MV-4-11 (cell line): ENCODE data around the gene PSEN1.

ENCODE experiments used
- DNase-seq: peaks from one replicate; lab custom pipeline; 2025; lab: John Stamatoyannopoulos, UW

The PSEN1 gene

DNA sequence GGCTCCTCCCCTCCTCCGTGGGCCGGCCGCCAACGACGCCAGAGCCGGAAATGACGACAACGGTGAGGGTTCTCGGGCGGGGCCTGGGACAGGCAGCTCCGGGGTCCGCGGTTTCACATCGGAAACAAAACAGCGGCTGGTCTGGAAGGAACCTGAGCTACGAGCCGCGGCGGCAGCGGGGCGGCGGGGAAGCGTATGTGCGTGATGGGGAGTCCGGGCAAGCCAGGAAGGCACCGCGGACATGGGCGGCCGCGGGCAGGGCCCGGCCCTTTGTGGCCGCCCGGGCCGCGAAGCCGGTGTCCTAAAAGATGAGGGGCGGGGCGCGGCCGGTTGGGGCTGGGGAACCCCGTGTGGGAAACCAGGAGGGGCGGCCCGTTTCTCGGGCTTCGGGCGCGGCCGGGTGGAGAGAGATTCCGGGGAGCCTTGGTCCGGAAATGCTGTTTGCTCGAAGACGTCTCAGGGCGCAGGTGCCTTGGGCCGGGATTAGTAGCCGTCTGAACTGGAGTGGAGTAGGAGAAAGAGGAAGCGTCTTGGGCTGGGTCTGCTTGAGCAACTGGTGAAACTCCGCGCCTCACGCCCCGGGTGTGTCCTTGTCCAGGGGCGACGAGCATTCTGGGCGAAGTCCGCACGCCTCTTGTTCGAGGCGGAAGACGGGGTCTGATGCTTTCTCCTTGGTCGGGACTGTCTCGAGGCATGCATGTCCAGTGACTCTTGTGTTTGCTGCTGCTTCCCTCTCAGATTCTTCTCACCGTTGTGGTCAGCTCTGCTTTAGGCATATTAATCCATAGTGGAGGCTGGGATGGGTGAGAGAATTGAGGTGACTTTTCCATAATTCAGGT, at the start of gene PSEN1:
Gene PSEN1 (plus strand): TSS at position 121 of the 839 bp plus-strand sequence. CDS start 11,513 bp downstream, outside the sequence.
- DNase-seq: peak; percentile 92

DNA sequence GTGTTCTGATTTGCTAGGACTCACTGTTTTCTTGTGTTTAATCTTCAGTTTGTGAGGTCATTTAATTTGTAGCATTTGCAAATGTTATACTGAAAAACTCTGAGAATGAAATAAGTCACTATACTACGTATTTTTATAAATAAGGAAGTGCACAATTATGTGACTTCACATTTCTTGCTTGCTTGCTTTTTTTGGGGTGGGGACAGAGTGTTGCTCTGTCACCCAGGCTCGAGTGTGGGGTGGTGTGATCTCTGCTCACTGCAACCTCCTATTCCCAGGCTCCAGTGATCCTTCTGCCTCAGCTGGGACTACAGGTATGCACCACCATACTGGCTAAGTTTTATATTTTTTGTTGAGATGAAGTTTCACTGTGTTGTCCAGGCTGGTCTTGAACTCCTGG, 45.3 kb upstream of the PSEN1 start:
- DNase-seq: no peak

DNA sequence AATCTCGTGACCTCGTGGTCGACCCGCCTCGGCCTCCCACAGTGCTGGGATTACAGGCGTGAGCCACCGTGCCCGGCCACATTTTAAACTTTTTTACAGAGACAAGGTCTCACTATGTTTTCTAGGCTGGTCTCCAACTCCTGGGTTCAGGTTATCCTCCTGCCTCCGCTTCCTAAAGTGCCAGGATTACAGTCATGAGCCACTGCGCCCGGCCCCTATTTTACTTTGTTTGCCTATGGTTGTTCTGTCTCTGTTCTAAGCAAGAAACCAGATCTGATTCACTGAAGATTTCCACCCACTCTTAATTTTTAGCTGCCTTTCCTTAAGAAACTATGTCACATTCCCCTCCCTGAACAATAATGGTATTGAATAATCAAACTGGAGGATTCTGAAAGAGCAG, 38.9 kb upstream of the PSEN1 start:
- no peak for DNase-seq

DNA sequence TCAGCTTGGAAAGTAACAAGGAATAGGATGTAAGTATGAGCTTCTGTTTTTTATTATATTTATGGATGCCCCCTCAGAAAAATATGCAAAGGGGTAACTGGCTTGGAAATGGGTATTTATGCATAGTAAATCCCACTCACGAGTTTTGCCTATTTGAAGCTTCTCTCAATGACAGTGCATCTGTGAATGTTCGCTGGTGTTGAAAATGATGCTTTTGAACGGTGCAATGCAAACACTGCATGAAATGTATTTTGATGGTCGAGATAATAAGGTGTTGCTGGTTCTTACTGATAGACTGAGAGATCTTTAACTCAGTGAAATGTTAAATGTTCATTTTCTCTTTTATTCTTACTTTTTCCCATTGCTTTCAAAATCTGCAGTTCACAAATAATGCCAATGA, 36.0 kb upstream of the PSEN1 start:
- DNase-seq: no peak

DNA sequence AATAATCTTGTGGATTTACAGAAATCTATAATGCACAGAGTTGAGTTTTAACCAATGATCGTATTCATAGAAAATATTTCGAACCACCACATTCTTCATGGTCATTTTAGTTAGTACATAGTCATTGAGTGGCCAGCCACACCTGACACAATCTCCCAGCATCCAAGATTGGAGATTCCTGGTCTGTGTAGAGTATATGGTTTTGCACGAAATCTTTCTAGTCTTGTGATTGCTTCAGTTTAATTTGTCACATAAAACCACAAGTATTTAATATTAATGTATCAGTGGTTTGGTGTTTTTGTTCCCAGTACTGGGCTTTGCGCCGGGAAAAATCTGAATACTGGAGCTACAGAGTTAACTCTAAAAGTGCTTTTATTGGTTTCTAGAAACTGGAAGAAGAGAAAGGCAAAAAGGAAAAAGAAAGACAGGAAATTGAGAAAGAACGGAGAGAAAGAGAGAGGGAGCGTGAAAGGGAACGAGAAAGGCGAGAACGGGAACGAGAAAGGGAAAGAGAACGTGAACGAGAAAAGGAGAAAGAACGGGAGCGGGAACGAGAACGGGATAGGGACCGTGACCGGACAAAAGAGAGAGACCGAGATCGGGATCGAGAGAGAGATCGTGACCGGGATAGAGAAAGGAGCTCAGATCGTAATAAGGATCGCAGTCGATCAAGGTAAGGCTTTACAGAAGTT, 33.4 kb upstream of the PSEN1 start:
- DNase-seq: no peak

DNA sequence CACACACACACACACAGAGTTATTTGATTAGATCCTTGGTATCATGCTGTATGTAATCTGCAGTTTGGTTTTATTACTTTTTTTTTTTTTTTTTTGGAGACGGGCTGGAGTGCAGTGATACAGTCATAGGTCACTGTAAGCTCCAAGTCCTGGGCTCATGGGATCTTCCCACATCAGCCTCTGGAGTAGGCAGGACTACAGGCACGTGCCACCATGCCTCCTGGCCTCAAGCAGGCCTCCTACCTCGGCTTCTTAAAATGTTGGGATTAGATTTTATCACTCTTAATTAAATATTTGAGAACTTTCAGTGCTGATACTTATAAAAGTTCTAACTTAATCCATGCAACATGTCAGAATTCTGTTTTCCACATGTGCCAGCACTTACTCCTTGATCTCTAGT, 31.3 kb upstream of the PSEN1 start:
- DNase-seq: no peak

DNA sequence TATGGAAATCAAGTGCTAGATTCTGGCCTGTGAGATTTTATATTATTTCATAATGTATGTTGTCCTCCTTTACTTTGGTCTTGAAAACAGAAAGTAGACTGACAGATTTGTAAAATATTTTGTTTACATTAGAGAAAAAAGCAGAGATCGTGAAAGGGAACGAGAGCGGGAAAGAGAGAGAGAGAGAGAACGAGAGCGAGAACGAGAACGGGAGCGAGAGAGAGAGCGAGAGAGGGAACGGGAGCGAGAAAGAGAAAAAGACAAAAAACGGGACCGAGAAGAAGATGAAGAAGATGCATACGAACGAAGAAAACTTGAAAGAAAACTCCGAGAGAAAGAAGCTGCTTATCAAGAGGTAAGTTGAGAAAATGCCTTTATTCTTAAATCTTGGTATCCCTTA, 30.6 kb upstream of the PSEN1 start:
- DNase-seq: no peak

DNA sequence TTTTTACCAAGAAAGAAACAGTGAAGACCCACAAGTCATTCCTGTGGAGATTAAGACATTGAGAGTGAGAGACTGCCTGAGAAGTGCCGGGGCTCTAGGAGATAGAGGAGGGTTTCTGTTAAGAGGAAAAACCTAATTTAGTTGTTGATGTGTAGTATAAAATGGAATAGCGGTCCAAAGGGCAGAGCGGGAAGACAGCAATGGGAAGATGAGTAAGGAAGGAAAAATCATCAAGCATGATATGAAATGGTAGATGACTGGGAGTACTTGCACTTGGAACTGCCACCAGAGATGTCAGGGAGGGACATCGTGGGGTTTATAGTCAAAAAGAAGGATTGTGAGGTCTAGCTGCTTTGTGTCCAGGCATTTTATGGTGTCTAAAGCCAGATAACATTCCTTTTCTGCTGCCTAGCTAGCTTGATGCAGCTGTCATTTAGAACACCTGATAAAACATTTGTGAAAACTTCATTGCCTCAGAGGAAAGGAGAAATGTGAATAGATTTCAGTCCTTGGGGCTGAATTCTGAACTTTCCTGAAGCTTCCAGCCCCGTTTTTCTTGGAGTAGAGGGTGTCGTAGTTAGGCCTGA, 20.1 kb upstream of the PSEN1 start:
- no peak for DNase-seq

DNA sequence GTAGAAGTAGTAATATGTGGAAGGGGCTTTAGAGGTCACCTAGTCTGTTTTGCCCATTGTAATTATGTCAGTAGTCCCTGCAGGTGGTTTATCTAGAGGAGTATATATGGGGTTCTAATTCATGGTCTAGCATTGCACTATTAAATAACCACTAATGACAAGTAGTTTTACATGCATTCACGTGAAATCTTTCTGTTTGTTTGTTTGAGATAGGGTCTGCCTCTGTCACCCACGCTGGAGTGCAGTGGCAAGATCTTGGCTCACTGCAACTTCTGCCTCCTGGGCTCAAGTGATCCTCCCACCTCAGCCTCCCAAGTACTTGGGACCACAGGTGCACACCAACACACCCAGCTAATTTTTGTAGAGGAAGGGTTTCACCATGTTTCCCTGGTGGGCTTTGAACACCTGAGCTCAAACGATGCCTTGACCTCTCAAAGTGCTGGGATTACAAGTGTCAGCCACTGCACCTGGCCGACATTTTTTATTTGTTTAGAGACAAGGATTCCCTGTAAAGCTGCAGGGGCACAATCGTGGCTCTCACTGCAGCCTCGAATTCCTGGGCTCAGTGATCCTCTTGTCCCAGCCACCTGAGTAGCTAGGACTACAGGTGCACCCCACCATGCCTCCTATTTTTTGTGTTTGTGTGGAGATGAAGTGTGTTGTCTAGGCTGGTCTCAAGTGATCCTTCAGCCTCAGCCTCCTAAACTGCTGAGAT, 12.0 kb upstream of the PSEN1 start:
- DNase-seq: no peak

DNA sequence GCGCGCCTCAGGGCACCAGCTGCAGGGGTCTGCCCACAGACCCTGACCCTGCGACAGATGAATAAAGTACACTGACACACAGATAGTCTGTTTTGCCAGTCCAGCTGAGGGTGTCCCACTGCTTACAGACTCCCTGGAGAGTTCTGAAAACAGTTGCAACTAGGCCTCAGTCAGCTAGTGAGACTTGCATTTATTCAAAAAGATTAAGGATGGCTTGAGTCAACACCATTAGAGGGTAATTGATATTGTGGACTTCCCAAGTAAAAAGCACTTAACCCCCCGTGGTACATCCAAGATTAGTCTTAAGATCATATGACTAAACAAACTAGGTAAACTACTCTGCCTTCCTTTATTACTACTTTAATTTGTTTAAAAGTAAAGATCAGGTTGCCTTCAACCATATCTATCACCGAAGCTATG, 11.1 kb upstream of the PSEN1 start:
- DNase-seq: no peak

DNA sequence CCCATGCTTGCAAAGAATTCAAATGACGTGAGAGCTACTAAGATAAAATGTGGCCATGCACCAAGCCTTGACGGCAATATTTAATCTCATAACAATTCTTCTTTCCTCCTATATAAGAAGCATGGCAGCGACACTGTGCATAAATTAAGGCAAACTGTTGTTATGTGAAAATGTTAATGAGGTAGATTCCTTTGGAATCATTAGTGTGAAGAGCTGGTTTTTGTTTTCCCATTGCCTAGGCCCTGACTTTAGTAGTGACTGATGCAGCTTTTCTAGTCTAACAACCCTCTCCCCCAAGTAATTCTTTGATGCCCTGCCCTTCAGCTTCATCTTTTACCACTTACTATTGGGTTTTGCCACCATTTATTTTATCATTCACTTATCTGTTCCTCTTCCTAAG, 10.6 kb upstream of the PSEN1 start:
- DNase-seq: no peak

DNA sequence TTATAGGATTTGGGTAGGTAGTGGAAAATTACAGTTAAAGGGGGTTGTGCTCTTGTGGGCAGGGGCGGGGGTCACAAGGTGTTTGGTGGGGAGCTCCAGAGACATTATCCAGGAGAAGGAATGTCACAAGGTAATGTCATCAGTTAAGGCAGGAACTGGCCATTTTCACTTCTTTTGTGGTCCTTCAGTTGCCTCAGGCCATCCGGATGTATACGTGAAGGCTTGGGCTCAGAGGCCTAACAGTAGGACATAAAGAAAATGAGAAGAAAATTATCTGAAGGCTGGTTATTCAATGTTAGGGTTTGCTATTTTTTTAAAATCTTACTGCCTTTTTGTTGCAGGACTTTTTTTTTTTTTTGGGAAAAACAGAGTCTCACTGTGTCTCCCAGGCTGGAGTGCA, 2.5 kb upstream of the PSEN1 start:
- DNase-seq: no peak

DNA sequence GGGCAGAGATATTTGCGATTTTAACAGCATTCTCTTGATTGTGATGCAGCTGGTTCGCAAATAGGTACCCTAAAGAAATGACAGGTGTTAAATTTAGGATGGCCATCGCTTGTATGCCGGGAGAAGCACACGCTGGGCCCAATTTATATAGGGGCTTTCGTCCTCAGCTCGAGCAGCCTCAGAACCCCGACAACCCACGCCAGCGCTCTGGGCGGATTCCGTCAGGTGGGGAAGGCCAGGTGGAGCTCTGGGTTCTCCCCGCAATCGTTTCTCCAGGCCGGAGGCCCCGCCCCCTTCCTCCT, 271 bp upstream of the PSEN1 start:
- DNase-seq: no peak

DNA sequence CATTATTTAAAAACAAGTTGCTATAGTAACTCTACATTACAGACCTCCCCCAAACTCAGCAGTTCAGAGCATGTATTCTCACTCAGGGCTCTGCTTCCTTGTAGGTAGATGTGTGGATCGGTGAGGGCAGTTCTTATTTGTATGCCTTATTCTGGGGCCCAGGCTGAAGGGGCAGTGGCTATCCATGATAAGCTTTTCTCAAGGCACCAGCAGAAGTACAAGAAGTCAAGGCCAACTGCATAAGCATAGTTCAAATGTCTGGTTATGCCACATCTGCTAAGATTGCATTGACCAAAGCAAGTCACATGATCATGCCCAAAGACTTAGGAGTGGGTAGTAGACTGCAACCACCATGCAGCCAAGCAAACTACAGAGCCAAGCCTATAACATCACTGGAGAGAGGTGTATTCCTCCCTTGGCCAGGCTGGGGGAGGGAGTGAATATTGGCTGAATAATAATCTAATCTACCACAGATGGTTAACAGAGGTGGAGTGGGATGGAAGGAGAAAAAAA, 4.6 kb downstream of the PSEN1 start:
- peak; percentile 15 for DNase-seq

DNA sequence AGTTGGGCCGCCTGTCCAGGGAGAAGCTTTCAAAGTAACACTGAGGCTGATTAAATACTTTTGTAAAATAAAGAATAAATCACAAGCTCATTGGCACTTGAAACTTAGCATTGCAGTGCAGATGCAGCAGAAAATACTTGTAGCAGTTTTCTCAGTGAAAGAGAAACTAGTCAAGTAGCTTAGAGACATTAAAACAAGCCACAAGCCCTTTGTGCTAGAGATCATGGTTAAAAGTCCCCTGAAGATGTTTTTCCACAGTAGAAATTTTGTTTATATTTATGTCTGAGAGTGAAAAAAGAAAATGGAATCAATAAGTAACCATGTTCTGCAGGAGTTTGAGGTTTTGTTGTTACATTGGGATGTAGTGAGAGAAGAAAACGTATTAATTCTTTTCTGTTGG, 5.9 kb downstream of the PSEN1 start:
- no peak for DNase-seq

DNA sequence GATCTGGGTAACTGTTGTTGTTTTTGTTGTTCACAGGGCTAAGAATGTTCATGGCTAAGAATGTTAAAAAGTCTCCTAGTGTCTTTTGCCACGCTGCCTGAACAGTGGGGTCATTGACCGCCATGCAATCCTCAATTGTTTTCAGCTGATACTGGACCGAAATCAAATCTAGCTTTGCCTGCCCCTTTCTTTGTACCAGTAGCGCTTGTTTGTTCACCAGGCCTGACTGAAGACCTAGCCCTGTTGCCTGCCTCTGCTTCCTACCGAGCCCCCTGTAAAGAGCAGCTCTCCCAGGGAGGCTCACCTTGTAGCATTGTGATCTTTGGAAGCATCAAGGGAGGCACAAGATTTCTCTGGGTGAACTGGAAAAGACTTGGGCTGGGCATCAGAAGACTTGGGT, 6.7 kb downstream of the PSEN1 start:
- DNase-seq: no peak

DNA sequence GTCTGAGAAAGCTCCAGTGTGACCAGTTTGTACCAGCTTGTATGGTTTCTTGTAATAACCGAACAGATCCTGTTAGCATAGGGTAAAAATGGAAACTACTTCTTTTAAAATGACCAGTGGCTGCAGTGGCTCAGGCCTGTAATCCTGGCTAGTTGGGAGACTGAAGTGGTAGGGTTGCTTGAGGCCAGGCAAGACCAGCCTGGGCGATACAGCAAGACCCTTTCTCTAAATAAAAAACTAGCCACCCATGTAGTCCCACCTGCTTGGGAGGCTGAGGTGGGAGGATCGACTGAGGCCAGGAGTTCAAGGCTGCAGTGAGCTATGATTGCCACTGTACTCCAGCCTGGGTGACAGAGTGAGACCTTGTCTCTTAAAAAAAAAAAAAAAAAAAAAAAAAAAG, 7.3 kb downstream of the PSEN1 start:
- DNase-seq: no peak

DNA sequence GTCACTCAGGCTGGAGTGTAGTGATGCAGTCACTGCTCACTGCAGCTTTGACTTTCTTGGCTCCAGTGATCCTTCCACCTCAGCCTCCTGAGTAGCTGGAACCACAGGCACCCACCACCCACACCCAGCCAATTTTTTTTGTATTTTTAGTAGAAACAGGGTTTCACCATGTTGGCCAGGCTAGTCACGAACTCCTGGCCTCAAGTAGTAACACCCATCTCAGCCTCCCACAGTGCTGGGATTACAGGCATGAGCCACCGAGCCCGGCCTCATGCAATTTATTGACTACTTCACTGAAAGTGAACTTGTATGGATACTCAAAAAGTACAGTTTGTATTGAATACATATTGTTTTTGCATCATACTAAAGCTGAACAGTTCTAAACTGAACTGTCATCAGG, 9.1 kb downstream of the PSEN1 start:
- no peak for DNase-seq

DNA sequence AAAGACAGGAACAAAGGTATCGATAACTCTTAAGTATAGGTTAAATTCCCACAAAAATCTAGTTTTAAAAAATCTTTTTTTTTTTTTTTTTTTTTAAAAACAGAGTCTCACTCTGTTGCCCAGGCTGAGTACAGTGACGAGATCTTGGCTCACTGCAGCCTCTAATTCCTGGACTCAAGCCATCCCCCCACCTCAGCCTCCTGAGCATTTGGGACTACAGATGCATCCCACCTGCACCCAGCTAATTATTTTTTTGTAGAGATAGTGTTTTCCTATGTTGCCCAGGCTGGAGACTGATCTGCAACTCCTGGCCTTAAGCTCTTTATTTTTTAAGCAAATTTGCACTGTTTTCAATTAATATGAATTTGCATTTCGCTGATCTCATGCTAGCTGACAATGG, 9.8 kb downstream of the PSEN1 start:
- no peak for DNase-seq

DNA sequence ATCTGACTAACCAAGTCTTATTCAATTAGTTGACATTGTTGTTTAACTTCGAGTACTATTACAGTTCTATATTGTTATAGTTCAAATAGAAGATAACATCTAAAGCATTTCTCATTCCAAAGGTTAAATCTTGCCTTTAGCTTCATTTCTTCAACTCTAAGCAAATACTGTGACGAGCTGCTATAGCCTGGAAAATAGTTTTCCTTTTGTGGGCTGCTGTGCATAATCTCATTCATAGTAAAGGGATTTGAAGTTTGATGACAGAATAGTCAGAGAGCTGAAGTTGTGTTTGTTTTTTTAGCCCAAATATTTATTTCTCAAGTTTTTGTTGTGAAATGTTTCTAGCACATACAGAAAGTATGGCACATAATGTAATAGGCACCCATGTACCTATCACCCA, 13.4 kb downstream of the PSEN1 start:
- DNase-seq: no peak

DNA sequence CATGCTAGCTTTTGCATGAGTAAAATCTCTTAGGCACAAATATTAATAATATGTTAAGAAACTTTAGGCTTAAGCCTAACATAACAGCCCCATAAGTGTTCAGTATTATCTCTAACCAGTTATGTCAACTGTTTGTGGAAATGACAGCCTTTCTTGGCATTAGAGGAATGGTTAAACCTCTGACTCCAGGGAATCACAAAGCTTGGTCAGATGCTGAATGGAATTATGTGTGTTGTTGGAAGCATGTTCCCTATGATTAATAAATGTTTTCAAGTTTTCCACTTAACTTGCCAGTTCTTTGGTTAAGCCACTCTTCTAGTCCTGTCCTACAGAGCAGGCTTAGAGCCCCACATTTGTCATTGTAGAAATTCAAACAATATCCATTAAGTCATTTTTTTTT, 17.0 kb downstream of the PSEN1 start:
- DNase-seq: no peak

DNA sequence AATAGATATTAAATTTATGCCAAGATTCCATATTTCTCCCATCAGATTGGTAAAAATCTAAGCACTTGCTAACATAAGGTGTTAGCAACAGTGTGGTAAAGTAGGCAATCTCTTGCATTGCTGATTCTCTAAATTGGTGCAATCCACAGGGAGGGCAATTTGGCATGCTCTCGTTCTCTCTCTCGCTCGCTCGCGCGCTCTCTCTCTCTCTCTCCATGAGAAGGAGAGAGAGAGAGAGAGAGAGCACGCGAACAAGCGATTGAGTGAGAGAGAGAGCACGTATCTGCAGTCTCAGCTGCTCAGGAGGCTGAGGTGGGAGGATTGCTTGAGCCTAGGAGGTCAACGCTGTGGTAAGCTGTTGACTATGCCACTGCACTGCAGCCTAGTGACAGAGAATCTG, 25.9 kb downstream of the PSEN1 start:
- DNase-seq: no peak

DNA sequence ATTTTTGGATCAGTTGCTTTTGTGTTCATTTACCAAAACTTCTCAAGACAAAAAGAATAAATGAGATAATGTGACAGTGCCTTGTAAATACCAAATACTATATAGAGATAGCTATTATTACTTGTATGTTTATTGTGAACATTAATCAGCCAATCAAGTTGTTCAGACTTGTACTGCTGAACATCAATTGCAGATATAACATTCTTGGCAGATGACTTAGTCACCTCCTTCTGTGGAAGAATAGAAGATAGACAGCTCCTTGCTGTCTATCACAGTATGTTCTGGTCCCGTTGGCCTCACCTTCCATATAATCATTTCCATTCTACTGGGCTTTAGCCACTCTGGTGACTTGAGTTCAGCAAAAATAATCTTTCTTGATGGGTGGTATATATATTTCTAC, 30.1 kb downstream of the PSEN1 start:
- no peak for DNase-seq
